ENCODE measurements around the gene MMP10.
A peak's percentile ranks its signal among the peaks of the same experiment; 100 is the strongest.

Gene MMP10

GRCh38 chr11:102780491-102780918 is at the start of gene MMP10:
TSS of gene MMP10 (minus strand) at chr11:102780628. CDS start at chr11:102780591, 37 bp downstream.
- peak; percentile 40 for DNase-seq

DNA sequence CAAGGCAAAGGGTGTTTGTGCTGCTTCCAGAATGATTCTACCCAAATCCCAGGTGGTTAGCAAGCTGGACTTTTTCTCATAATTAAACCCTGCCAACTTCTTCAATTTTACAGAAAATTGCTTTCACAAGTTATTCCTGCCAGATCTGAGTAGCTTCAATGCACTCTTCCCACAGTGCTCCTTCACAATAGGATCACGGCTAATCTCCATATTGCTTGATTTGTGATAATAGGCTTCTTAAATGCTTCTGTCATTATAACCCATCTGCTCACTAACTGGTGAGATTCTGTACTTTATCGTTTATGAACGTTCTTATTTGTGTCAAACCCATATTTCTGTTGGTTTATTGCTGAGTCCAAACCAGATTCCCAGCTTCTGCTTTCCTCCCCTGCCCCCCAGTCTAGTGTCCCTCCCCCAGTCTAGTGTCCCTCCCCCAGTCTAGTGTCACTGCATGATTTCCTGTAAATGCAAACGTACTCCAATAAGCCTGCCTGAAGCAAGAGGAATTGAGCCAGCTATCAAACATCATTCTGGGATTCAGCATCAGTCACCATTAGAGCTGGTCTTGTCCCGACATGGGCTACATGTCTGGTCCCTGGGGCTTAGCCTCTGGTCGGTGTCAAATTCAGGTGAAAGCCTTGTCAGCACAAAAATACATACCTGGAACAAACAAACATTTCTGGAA is 49.0 kb upstream of the MMP10 start:
- no peak for DNase-seq

- DNase-seq: no peak
Observed at GRCh38 chr11:102824556-102824955, 44.1 kb upstream of the MMP10 start.

DNA sequence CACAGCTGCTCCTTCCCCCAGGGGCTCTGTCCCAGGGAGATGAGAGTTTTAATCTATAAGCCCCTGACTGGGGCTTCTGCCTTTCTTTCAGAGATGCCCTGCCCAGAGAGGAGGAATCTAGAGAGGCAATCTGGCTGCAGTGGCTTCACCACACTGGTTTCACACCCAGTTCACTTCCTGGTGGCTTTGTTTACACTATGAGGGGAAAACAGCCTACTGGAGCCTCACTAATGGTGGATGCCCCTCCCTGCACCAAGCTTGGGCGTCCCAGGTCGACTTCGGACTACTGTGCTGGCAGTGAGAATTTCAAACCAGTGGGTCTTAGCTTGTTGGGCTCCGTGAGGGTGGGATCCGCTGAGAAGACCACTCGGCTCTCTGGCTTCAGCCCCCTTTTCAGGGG is 39.1 kb upstream of the MMP10 start:
- DNase-seq: no peak

DNA sequence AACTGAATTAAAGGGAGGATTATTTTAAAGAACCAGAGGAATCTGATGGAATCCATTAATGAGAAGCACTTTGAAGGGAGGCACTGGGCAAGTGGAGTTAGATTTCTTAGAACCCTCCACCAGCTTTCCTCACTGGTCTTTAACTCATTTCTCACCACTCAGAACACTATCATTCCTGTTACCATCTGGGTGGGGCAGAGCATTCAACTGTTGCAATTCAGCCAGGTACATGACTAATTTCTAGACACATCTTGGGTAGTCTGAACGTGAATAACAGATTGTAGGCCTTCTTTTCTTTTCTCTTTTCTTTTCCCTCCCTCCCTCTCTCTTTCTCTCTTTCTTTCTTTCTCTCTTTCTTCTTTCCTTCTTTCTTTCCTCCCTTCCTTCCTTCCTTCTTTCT is 33.1 kb upstream of the MMP10 start:
- no peak for DNase-seq

- no peak for DNase-seq
Observed at GRCh38 chr11:102812188-102812587, 31.8 kb upstream of the MMP10 start.

GRCh38 chr11:102810950-102811660 is 30.7 kb upstream of the MMP10 start:
- no peak for DNase-seq

DNA sequence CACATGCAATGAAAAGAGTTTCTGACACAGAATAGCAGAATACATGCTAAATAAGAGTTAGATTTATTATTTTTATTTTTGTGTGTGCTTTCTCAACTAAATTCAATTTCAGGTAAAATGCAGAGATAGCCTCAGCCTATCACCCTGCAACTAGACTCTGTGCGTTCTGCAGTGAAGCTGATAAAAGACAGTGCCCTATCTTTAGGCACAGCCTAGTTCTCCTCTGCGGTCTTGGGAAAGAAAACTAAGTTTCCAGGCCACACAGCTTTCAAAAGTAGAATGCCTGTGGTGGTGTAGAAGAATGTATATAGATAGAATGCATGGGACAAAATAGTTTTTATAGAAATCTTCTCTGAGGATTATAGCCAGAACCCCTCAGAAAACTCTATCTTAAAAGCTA is 29.5 kb upstream of the MMP10 start:
- no peak for DNase-seq

- no peak for DNase-seq
Observed at GRCh38 chr11:102807921-102808320, 27.5 kb upstream of the MMP10 start.

DNA sequence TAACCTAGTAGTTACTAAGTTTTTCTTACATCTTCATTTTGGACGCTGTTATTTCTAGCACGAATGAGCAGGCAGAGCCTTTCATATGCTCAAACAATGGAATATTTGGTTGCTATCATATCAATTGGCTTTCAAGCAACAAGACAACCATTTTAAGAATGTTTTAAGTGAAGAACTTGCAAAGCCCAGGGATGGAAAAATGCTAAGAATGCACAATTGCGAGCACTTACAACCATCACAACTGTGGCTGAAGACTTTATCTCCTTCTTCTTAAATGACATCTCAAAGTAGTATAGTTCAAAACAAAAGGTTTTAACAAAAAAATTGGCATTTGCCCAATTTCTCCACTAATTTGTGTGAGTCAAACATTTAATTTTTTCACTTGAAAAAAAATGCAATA is 25.9 kb upstream of the MMP10 start:
- DNase-seq: no peak

GRCh38 chr11:102802341-102802740 is 21.9 kb upstream of the MMP10 start:
- no peak for DNase-seq

DNA sequence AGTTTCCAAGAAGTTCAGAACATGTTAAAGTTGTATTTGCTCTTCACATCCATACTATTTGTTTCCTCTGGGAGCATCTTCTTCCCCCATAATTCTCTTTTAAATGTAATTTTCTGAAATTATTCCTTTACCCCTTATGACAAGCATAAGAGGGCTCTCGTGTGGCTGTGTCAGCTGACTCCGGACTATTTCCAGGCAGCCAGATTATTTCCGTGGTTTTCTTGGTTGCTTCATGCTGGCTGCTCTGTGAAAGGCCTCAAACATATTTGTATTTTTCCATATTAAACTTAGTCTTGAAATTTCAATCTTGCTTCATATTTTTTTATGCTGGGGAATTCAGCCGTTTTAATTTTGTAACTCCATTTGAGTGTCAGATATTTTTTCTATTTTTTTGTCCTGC is 20.3 kb upstream of the MMP10 start:
- no peak for DNase-seq

- no peak for DNase-seq
Observed at GRCh38 chr11:102799681-102800340, 19.4 kb upstream of the MMP10 start.

DNA sequence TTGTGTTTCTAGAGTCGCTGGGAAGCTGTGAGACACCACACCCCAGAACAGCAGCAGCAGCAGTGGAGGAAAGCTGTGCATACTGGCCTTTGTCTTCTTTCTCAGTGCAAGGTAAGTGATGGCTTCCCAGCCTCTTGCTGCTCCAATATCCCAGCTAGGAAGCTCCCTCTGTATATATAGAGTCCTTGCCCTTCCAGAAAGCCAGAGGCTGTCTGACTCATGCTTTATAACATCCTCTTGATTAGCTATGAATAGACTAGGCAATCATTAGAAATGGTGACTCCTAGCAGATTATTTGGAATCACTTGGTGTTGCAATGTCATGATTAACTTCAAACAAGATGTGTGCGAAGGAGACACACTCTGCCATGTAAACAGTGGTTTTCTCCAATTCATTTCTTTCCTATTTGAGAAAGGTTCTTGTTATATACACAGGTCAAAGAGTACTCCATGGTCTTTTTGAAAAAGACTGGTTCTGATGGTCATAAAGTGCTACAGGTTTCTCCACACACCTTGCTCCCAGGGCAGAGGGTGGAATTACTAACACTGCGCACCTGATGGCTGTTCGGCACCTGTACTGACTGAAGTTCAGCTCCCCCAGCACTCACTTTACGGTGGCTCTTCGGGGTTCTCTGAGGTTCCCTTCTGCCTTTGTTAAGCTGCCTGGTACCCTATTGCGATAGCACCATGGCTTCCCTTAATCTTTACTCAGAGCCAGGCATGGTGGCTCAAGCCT is 17.8 kb upstream of the MMP10 start, which contains the start of gene MMP1:
TSS of gene MMP1 (minus strand) at position 149 of the 735 bp plus-strand sequence. CDS start at position 81, 68 bp downstream.
- no peak for DNase-seq

DNA sequence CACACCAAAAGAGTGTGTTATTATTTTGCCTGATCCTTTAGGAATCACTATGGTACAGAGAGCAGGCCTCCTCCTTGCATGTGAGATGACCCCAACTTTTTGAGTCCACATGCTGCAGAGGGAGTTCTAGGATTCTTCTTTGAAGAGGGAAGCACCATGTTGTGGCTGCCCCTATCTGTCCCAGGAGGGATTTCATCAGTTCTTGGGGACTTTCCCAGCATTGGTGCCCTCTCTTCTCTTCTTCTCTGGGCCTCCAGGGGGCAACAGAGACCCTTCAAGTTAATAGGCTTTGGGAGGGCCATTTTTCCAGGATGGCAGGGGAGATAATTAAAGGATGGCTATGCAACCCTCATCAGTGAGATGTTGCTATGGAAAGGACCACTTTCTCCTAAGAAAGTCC is 14.0 kb upstream of the MMP10 start:
- peak; percentile 20 for DNase-seq

DNA sequence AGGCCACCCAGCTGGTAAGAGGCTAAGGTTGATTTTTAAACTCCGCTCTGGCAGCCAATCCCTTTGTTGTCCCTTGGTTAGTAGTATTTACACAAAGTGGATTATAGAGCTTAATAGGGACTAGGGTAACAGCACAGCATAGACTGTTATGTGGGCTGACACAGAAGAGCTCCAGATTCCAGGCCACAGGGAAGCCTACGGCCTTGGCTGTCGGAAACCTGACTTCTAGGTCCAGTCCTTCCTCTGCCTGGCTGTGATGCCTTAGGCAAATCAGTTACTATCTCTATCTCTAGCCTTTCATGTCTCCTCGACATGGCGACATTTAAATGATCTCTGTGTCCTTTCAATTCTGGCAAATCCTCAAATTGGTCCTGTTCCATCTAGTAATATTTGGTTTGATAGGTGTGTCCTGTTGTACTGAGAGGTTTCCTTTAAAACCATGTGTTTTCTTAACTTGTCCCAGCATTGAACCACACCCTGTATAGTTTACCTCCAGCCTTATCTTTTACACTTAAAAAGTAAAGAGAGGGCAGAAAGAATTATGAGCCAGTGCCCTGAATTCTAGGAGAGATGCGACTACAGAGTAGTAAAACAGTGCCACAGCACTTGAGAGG is 13.4 kb upstream of the MMP10 start:
- no peak for DNase-seq

GRCh38 chr11:102792604-102793003 is 12.2 kb upstream of the MMP10 start:
- no peak for DNase-seq

DNA sequence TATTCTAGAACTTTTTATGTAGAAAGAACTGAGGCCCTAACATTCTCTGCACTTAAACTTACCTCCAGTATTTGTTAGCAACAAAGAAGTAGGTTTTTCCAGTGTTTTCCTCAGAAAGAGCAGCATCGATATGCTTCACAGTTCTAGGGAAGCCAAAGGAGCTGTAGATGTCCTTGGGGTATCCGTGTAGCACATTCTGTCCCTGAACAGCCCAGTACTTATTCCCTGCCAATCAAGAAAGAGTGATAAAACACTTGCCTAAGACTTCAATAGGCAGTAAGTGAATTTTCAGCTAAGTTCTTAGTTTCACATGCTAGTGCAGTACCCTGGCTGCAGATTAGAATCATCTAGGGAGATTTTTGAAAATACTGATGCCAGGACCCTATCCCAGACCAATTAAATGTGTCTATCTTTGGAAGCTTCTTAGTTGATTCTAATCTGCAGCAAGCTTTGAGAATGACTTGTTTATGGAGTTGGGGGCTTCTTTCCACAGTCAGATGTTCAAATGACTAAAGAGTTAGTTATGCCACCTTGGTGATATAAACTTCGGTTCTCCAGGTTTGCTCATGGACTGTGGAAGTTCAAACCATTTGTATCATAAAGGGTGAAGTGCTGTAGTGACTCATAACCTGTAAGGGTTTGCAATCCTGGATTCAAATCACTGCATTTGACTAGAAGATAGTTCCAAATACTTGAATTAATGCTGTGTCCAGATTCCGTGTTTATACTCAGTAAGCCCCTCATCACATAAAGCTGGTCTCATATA is 11.0 kb upstream of the MMP10 start:
- no peak for DNase-seq

DNA sequence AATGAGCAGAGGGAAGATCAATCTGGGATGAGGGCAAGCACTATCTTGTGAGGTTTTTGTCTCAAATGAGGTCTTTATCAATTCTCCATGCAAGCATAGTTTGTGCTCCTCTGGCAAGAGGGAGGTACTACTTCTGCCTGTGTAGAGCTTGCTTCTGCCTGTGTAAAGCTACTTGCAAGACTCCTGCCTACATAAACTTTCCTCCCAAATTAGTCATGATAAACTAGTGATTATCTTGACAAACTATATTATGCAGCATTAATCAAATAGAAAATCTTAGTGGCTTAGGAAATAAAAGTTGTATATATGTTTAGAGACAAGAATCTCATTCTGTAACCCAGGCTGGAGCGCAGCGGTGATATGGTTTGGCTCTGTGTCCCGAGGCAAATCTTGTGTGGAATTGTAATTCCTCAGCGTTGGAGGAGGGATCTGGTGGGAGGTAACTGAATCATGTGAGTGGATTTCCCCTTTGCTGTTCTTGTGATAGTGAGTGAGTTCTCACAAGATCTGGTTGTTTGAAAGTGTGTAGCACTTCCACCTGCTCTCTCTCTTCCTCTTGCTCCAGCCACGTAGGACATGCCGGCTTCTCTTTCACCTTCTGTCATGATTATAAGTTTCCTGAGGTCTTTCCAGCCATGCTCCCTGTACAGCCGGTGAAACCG is 8.0 kb upstream of the MMP10 start:
- no peak for DNase-seq

- DNase-seq: no peak
Observed at GRCh38 chr11:102784380-102784779, 4.0 kb upstream of the MMP10 start.

- no peak for DNase-seq
Observed at GRCh38 chr11:102783720-102784119, 3.3 kb upstream of the MMP10 start.
